Neuronal stem cell (in vitro differentiated cells): Measurements from ENCODE around the gene TMEM223. TPM values are rescaled to one million over a fixed set of nuclear protein-coding genes. Genes with fewer than 3 reads are reported as not detected.

Experiments used
- small RNA-seq: library from polyadenylated mRNA; stranded (forward); fragments of <200 nt; extraction: miRNeasy Mini kit (QIAGEN cat#:217004); gene quantifications from one replicate; pipeline ENCODE3, GENCODE V24; 2013; ENCODE audit not compliant: insufficient read depth

Gene TMEM223

Small RNA genes within 50 kb of the gene (small RNA-seq; reads per million reads assigned to genes)
- gene MIR6514 = 5.5 reads per million, percentile 26 among the genes with 10 or more reads in this experiment
- not detected for gene RNU6-118P
